NCI-H526 (cell line): Measurements from ENCODE around the gene ALDH1A1.

Experiments
- DNase-seq, 2 experiments: peaks; one replicate each; lab custom pipeline; 2025; lab: John Stamatoyannopoulos, UW

The ALDH1A1 gene

DNA sequence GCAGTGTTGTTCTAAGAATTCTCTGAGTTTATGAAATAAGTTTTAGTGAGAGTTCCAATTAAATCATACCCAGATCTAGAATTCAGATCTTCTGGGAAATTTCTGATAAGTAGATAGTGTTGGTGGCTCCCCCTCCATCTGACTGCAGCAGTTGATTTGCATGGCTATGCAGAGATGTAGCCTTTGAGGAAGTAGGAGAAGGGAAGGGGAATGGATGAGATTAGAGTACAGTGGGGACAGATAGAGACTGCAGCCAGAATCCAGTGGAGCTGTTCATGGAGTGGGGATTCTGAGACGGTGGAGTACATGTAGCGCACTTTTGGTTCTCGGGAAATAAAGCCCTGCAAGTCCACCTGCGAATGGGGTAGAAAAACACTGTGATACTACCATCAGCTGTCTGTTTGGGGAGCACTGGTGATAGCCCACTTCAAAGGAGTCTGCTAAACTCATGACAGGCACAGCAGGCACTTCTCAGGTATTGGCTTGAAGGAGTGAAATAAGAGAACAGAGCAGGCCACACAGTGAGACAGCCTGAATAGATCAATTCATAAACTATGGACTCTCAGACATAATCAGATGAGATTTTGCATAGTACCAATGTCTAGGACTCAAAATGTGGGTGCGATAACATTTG, 96.8 kb downstream of the ALDH1A1 start:
- DNase-seq: peak in 1 of 2 experiments; percentile 28

DNA sequence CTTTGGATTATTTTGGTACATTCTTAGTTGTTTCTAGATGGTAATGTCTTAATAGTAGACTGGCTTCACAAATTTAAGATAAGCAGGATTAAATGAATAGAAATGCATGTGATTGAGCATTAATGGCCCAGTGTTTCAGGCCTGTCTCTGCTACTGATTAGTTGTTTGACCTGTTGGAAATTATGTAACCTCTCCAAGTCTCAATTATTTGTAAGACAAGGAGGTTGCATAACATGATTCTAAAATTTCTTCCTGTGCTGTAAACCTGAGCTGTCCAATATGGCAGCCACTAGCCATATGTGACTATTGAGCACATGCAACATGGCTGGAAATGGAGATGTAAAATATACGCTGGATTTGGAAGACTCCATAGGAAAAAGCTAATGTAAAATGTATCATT, 97.5 kb downstream of the ALDH1A1 start:
- no peak for DNase-seq
